Skeletal muscle satellite cell (primary cell): ENCODE results near the gene DPP6.

Source experiments
- H3K27me3 ChIP-seq: 2 replicates; pipeline ENCODE4 v1.7.0; 2013; ENCODE audit warnings: low read length; ENCODE audit not compliant: control insufficient read depth, insufficient read depth
- H3K36me3 ChIP-seq: 2 replicates; pipeline ENCODE4 v1.7.0; 2013; ENCODE audit warnings: mild to moderate bottlenecking, control low read depth, low read length; ENCODE audit not compliant: insufficient read depth
- H3K4me1 ChIP-seq: 2 replicates; pipeline ENCODE4 v1.7.0; 2013; ENCODE audit warnings: low read length; ENCODE audit not compliant: control insufficient read depth, insufficient read depth
- H3K4me2 ChIP-seq: 2 replicates; pipeline ENCODE4 v1.7.0; 2013; ENCODE audit warnings: mild to moderate bottlenecking, low read length
- H3K4me3 ChIP-seq: 2 replicates; pipeline ENCODE4 v1.7.0; 2013; ENCODE audit warnings: low read length
- H3K9ac ChIP-seq: 2 replicates; pipeline ENCODE4 v1.7.0; 2013; ENCODE audit warnings: mild to moderate bottlenecking, low read depth, low read length, moderate library complexity
- H3K9me3 ChIP-seq: replicated peaks from 2 replicates; pipeline ENCODE4 v1.7.0; 2013; ENCODE audit warnings: mild to moderate bottlenecking, control low read depth, low read length

The DPP6 gene

GRCh38 chr7:154898973-154899855 lies 847.0 kb downstream of the DPP6 start:
- no peaks in the 10 kb centered on the region for H3K9me3 ChIP-seq
- H3K9ac ChIP-seq: no peak overlapping the region
- no peaks in the 10 kb centered on the region for H3K4me1 ChIP-seq
- no peaks in the 10 kb centered on the region for H3K27me3 ChIP-seq
- no peak overlapping the region for H3K4me3 ChIP-seq
- no peaks in the 10 kb centered on the region for H3K36me3 ChIP-seq
- H3K4me2 ChIP-seq: no peak overlapping the region

DNA sequence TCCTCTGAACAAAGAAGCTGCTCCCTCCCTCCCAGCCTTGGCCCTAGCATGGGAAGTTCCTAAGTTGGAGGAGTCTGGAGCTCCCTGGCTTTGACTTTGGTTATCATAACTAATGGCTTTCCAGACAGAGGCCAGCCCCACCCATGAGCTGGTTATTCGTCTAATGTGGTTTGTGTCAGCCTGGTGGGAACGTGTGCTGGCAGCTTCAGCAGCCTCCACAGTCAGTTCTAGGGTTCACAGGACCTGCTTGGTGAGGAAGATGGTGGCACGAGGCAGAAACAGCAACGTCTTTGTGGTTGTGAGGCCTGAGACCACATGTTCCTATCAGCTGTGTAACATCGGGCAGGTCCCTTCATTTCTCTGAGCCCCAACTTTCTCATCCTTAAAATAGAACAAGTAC lies 847.7 kb downstream of the DPP6 start:
- Histone ChIP-seq H3K9ac (no peak overlapping the region), H3K4me1 (no peaks in the 10 kb centered on the region), H3K27me3 (no peaks in the 10 kb centered on the region), H3K4me2 (no peak overlapping the region), H3K9me3 (no peaks in the 10 kb centered on the region), H3K36me3 (no peaks in the 10 kb centered on the region), H3K4me3 (no peak overlapping the region)

- H3K9me3 ChIP-seq: no peaks in the 10 kb centered on the region
- no peak overlapping the region for H3K9ac ChIP-seq
- no peaks in the 10 kb centered on the region for H3K36me3 ChIP-seq
- no peak overlapping the region for H3K4me3 ChIP-seq
- H3K4me2 ChIP-seq: no peak overlapping the region
- H3K4me1 ChIP-seq: no peaks in the 10 kb centered on the region
- no peaks in the 10 kb centered on the region for H3K27me3 ChIP-seq
These were observed 850.4 kb downstream of the DPP6 start for GRCh38 chr7:154902600-154903082.

DNA sequence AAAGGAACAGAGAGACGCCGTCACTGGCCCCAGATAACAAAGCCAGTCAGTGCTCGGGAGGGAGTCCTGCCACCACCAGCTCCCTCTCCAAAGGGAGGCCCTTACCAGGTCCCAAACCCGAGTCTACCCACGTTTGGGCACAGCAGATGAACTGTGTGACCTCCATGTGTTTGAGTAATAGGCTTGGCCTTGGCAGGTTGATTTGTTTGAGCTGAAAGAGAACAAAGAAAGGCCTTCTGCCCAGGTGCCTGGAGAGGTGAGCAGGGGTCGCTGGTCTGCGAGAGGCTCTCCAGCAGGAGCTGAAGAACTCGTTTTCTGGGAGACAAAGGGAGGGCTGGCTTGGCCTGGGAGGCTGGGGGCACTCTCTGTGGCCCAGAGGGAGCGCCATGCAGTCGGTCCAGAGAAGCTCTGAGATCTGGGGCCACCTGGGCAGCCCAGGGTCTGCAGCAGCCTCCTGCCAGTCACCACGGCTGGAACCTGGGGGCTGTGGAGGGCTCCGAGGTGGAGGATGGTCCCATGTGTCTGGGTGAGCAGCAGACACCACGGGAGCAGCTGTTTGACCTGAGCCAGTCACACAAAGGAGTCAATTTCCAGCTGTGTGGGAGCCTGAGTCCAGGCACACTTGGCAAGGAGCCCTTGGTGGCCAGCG lies 851.0 kb downstream of the DPP6 start:
- H3K36me3 ChIP-seq: no peaks in the 10 kb centered on the region
- no peaks in the 10 kb centered on the region for H3K4me1 ChIP-seq
- no peaks in the 10 kb centered on the region for H3K27me3 ChIP-seq
- H3K9me3 ChIP-seq: no peaks in the 10 kb centered on the region
- no peak overlapping the region for H3K4me2 ChIP-seq
- H3K4me3 ChIP-seq: no peak overlapping the region
- H3K9ac ChIP-seq: no peak overlapping the region

DNA sequence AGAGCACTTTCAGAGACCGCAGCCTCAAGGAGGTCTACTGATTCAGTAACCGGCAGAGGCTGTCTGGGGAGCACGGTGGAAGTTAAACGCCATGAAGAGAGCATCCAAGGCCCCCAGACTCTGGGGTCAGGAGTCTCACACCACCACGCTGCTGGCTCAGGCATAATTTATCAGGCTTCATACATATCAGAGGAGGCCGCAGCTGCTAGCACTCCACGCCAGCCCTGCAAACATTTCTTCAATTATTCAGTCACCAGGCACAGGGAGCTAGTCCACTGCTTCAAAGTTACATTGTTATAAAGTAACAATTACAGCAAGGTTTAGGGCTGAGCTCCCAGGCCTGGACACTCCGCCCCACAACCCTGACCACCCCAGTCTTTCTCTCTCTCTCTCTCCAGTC lies 852.9 kb downstream of the DPP6 start:
- no peaks in the 10 kb centered on the region for H3K4me1 ChIP-seq
- no peaks in the 10 kb centered on the region for H3K9me3 ChIP-seq
- H3K36me3 ChIP-seq: no peaks in the 10 kb centered on the region
- no peak overlapping the region for H3K4me2 ChIP-seq
- H3K27me3 ChIP-seq: no peaks in the 10 kb centered on the region
- H3K9ac ChIP-seq: no peak overlapping the region
- H3K4me3 ChIP-seq: no peak overlapping the region

DNA sequence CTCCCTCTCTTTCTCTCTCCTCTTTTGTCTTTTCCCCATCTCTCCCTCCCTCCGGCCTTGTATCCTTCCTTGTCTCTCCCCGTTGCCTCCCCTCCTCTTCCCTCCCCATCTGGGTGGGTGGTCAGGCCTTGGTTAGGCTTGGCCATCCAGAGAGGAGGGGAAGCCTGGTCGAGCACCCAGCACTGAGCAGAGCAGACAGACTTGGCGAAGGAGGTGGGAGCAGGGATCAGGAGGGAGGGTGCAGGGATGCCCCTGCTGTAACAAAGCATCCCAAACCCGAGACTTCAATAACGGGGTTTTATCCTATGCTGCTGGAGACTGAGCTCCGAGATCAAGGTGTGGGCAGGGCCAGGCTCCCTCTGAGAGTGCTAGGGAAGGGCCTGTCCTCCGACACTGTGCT lies 853.4 kb downstream of the DPP6 start:
- no peaks in the 10 kb centered on the region for H3K9me3 ChIP-seq

DNA sequence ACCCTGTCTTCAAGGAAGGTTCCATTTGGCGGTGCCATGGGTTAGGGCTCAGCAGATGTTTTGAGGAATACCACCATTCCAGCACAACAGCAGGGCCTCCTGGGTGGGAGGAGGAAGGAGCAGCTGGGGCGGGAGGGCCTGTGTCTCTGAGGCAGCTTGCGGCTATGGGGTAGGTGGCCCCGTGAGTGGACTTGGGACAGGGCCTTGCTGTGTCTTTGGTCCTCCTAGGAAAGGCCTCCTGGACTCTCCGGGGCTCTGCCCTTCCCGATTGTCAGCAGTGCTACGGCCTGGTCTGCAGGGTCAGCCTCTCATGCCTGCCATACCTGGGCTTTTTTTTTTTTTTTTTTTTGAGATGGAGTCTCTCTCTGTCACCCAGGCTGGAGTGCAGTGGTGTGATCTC lies 854.0 kb downstream of the DPP6 start:
- H3K4me3 ChIP-seq: no peak overlapping the region
- no peak overlapping the region for H3K4me2 ChIP-seq
- no peaks in the 10 kb centered on the region for H3K4me1 ChIP-seq
- H3K27me3 ChIP-seq: no peaks in the 10 kb centered on the region
- no peaks in the 10 kb centered on the region for H3K36me3 ChIP-seq
- H3K9me3 ChIP-seq: no peaks in the 10 kb centered on the region
- H3K9ac ChIP-seq: no peak overlapping the region

More for the DNA sequence above, 853.4 kb downstream of the DPP6 start:
- Histone ChIP-seq H3K9ac (no peak overlapping the region), H3K4me3 (no peak overlapping the region), H3K36me3 (no peaks in the 10 kb centered on the region), H3K4me1 (no peaks in the 10 kb centered on the region), H3K4me2 (no peak overlapping the region), H3K27me3 (no peaks in the 10 kb centered on the region)

GRCh38 chr7:154906736-154907355 lies 854.6 kb downstream of the DPP6 start:
- H3K9ac ChIP-seq: no peak overlapping the region
- no peaks in the 10 kb centered on the region for H3K9me3 ChIP-seq
- H3K36me3 ChIP-seq: no peaks in the 10 kb centered on the region
- no peaks in the 10 kb centered on the region for H3K27me3 ChIP-seq
- H3K4me3 ChIP-seq: no peak overlapping the region
- H3K4me2 ChIP-seq: no peak overlapping the region
- H3K4me1 ChIP-seq: no peaks in the 10 kb centered on the region

- Histone ChIP-seq H3K4me1 (no peaks in the 10 kb centered on the region), H3K9ac (no peak overlapping the region), H3K36me3 (no peaks in the 10 kb centered on the region), H3K9me3 (no peaks in the 10 kb centered on the region), H3K27me3 (peaks cover 2% of the 10 kb centered on the region), H3K4me2 (no peak overlapping the region), H3K4me3 (no peak overlapping the region)
These were observed 855.7 kb downstream of the DPP6 start for GRCh38 chr7:154907651-154908620.

DNA sequence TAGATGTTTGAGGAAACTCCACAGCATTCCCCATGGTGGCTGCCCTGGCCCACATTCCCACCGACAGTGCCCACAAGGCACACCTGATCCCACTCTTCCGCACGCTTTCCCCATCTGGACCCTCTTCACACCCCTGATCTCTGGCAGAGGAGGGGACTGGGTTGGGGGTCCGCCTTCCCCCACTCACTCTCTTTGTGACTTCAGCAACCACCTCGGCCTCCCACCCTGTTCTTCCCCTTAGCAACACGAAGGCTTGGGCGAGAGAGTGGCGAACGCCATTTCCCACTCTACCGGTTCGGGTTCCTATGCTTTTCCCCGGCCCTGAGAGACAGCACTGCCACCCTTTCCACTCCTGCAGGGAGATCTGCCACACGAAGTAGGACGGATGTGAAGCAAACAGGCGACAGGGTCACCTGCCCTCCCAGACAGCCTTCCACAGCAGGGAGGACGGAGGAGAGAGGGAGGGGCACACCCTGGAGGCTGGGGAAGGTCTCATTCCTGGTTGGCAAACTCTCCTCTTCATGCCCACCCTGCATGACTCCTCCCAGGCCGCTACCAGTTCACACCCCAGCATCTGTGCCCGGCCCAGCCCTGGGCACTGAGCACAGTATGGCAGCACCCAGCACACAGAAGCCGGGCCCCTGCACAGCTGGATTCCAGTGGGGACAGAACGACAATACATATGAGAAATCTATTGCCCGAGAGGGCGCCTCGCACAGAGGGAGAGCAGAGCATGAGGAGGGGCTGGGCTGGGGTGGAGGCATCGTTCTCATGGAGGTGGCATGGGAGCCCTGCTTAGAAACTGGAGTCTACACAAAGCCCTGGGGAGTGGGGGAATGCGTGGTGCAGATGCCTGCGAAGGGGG lies 857.3 kb downstream of the DPP6 start:
- Histone ChIP-seq H3K4me2 (no peak overlapping the region), H3K27me3 (peaks cover 8% of the 10 kb centered on the region), H3K36me3 (no peaks in the 10 kb centered on the region), H3K9ac (no peak overlapping the region), H3K4me1 (no peaks in the 10 kb centered on the region), H3K4me3 (no peak overlapping the region), H3K9me3 (no peaks in the 10 kb centered on the region)
